Hepatocyte (in vitro differentiated cells): ENCODE measurements around the gene KIFC3. TPM values are rescaled to one million over a fixed set of nuclear protein-coding genes. Genes with fewer than 3 reads are reported as not detected.
A peak's percentile ranks its signal among the peaks of the same experiment; 100 is the strongest.
"Not testable (repeated sequence)": the region's sequence is repeated elsewhere in the genome, so short reads cannot be mapped to it uniquely, and the experiment has no call there.

Experiments
- DNase-seq: peaks from one replicate; pipeline ENCODE4 v3.0.0-alpha.2; 2016; ENCODE audit warnings: low spot score
- H2AFZ ChIP-seq: fragments of 200-600 bp; sonication (generic); 2 replicates; pipeline ENCODE4 v1.6.0; 2016; ENCODE audit warnings: antibody characterized with exemption, mild to moderate bottlenecking
- H3K27ac ChIP-seq: fragments of 200-600 bp; sonication (generic); 2 replicates; pipeline ENCODE4 v1.5.1; 2016; ENCODE audit warnings: mild to moderate bottlenecking
- H3K27me3 ChIP-seq: fragments of 200-600 bp; sonication (generic); 2 replicates; pipeline ENCODE4 v1.6.1; 2016
- H3K36me3 ChIP-seq: fragments of 200-600 bp; sonication (generic); replicated peaks from 2 replicates; pipeline ENCODE4 v1.5.1; 2016; ENCODE audit warnings: low read depth; ENCODE audit not compliant: insufficient read depth
- H3K4me1 ChIP-seq: fragments of 200-600 bp; sonication (generic); 2 replicates; pipeline ENCODE4 v1.5.1; 2016; ENCODE audit warnings: mild to moderate bottlenecking, moderate library complexity; ENCODE audit not compliant: insufficient read depth
- H3K4me2 ChIP-seq: fragments of 200-600 bp; sonication (generic); 2 replicates; pipeline ENCODE4 v1.6.0; 2016
- H3K4me3 ChIP-seq: fragments of 200-600 bp; sonication (generic); 2 replicates; pipeline ENCODE4 v1.5.1; 2016; ENCODE audit warnings: mild to moderate bottlenecking
- H3K79me2 ChIP-seq: fragments of 200-600 bp; sonication (generic); 2 replicates; pipeline ENCODE4 v1.6.0; 2017; ENCODE audit warnings: mild to moderate bottlenecking
- H3K9me2 ChIP-seq: fragments of 200-600 bp; sonication (generic); replicated peaks from 2 replicates; pipeline ENCODE4 v1.6.0; 2017; ENCODE audit warnings: mild to moderate bottlenecking; ENCODE audit not compliant: insufficient read depth
- H3K9me3 ChIP-seq: fragments of 200-600 bp; sonication (generic); 2 replicates; pipeline ENCODE4 v1.5.1; 2016; ENCODE audit warnings: low read depth, mild to moderate bottlenecking
- H4K20me1 ChIP-seq: fragments of 200-600 bp; sonication (generic); 2 replicates; pipeline ENCODE4 v1.6.0; 2016; ENCODE audit warnings: mild to moderate bottlenecking; ENCODE audit not compliant: insufficient read depth, poor library complexity, severe bottlenecking
- EZH2 ChIP-seq: fragments of 200-600 bp; sonication (generic); IDR thresholded peaks from 2 replicates; pipeline ENCODE4 v1.6.1; 2016; ENCODE audit warnings: antibody characterized with exemption, mild to moderate bottlenecking, borderline replicate concordance
- EZH2phosphoT487 ChIP-seq: fragments of 200-600 bp; sonication (generic); IDR thresholded peaks from one replicate; pipeline ENCODE4 v1.6.1; 2018; ENCODE audit warnings: antibody characterized with exemption, mild to moderate bottlenecking, low read depth, moderate library complexity; ENCODE audit not compliant: unreplicated experiment, severe bottlenecking
- WGBS: methylation state at CpG from one replicate; pipeline ENCODE4 v1.1.6; 2016; ENCODE audit warnings: low lambda C conversion rate; ENCODE audit errors: missing lambda C conversion rate; 5-methylcytosine and 5-hydroxymethylcytosine counted together
- polyA plus RNA-seq: library from polyadenylated mRNA; unstranded; fragments of >200 nt; fragmentation: Nextera tagmentation; extraction: Ambion mirVana; gene quantifications from 2 replicates; pipeline ENCODE4 v1.2.1, GENCODE V29; 2016
- total RNA-seq: library from RNA; depleted of rRNA; stranded (reverse); fragments of >200 nt; gene quantifications from 2 replicates; pipeline ENCODE4 v1.2.3, GENCODE V29; 2014
- TF ChIP-seq, protein P1 (sequence below): fragments of 200-600 bp; sonication (generic); IDR thresholded peaks from 2 replicates; pipeline ENCODE4 v1.5.1; 2016; ENCODE audit warnings: antibody characterized with exemption, mild to moderate bottlenecking; ENCODE audit not compliant: poor library complexity

The KIFC3 gene
- total and polyA plus RNA-seq, 2 experiments from 2014 or later, result 49.7 to 55.3 TPM

GRCh38 chr16:57781349-57781740, 20.9 kb downstream of the KIFC3 start:
- no peaks in the 10 kb centered on the region for H4K20me1 ChIP-seq
- no peaks in the 10 kb centered on the region for H3K36me3 ChIP-seq

DNA sequence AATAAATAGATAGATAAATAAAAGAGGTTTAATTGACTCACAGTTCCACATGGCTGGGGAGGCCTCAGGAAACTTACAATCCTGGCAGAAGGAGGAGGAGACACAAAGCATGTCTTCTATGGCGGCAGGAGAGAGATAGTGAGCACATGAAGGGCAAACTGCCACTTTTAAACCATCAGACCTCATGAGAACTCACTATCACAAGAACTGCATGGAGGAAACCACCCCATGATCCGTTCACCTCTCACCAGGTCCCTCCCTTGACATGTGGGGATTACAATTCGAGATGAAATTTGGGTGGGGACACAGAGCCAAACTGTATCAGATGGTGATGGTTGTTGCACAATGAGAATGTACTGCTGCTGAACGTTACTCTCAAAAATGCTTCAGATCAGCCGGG, 22.5 kb downstream of the KIFC3 start:
- not testable (repeated sequence) for H3K4me3 ChIP-seq, H4K20me1 ChIP-seq, H2AFZ ChIP-seq, H3K4me1 ChIP-seq, H3K27me3 ChIP-seq, H3K27ac ChIP-seq, H3K36me3 ChIP-seq, H3K9me2 ChIP-seq, H3K4me2 ChIP-seq, H3K79me2 ChIP-seq, H3K9me3 ChIP-seq, DNase-seq
- WGBS, result 91% methylated on average over 5 of the region's 5 CpGs

More at GRCh38 chr16:57781349-57781740, 20.9 kb downstream of the KIFC3 start:
- no peak overlapping the region for H2AFZ ChIP-seq
- 87% methylated on average over 1 of the region's 1 CpG for WGBS
- DNase-seq, result no peak
- no peaks in the 10 kb centered on the region for H3K4me1 ChIP-seq
- H3K9me3 ChIP-seq, result no peaks in the 10 kb centered on the region
- no peak overlapping the region for H3K4me2 ChIP-seq
- H3K27me3 ChIP-seq, result no peaks in the 10 kb centered on the region
- H3K27ac ChIP-seq, result no peak overlapping the region
- no peaks in the 10 kb centered on the region for H3K9me2 ChIP-seq
- H3K79me2 ChIP-seq, result no peaks in the 10 kb centered on the region
- H3K4me3 ChIP-seq, result no peak overlapping the region
- TF ChIP-seq, protein P1, sequence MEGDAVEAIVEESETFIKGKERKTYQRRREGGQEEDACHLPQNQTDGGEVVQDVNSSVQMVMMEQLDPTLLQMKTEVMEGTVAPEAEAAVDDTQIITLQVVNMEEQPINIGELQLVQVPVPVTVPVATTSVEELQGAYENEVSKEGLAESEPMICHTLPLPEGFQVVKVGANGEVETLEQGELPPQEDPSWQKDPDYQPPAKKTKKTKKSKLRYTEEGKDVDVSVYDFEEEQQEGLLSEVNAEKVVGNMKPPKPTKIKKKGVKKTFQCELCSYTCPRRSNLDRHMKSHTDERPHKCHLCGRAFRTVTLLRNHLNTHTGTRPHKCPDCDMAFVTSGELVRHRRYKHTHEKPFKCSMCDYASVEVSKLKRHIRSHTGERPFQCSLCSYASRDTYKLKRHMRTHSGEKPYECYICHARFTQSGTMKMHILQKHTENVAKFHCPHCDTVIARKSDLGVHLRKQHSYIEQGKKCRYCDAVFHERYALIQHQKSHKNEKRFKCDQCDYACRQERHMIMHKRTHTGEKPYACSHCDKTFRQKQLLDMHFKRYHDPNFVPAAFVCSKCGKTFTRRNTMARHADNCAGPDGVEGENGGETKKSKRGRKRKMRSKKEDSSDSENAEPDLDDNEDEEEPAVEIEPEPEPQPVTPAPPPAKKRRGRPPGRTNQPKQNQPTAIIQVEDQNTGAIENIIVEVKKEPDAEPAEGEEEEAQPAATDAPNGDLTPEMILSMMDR, result no peak
- TF ChIP-seq EZH2 (no peak), EZH2phosphoT487 (no peak)

- Histone ChIP-seq H3K27me3 (no peaks in the 10 kb centered on the region), H3K36me3 (no peaks in the 10 kb centered on the region), H3K9me2 (no peaks in the 10 kb centered on the region), H3K79me2 (no peaks in the 10 kb centered on the region), H3K4me2 (no peak overlapping the region), H4K20me1 (no peaks in the 10 kb centered on the region), H3K9me3 (no peaks in the 10 kb centered on the region), H3K27ac (no peak overlapping the region), H3K4me3 (no peak overlapping the region), H3K4me1 (no peaks in the 10 kb centered on the region), H2AFZ (no peak overlapping the region)
- WGBS, result 88% methylated on average over 5 of the region's 5 CpGs
- TF ChIP-seq EZH2 (no peak), EZH2phosphoT487 (no peak)
- TF ChIP-seq, protein P1, result no peak
- DNase-seq, result no peak
Measured at GRCh38 chr16:57778658-57779057, 23.6 kb downstream of the KIFC3 start.

DNA sequence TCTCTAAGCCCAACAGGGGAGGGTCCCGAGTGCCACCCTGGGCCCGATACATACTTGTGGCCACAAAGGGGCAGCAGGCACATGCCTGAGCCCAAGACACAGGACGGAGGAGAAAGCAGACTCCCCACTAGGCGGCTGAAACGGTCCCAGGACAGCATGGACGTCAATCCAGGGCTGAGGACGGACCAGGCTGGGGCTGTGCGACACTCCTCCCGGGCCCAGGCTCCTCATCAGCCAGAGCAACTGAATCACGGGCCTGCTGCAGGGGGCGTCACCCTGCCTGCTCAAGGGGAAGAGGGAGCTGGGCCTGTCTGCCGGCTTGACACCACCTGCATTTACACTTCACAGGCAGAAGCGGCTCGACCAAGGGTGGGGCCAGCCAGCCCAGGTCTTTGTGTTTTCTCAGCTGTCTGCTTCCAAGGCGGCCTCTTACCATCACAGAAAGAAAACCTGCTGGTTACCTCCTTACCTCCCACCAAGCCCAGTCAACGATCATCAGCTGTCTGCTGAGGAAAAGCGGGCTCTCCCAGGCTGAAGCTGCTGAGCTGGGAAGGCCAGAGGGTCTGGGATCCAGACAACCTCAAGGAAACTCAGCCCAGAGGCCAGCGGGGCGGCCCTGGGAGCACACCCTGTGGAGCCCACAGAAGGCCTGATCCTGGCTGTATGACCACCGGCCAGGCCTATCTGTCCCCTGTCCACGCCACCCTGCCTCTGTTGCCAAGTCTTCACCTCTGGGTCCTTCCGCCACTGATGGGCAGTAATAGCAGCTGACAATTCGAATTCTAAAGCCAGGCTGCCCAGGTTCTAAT, 26.4 kb downstream of the KIFC3 start:
- DNase-seq, result peak; percentile 73
- Histone ChIP-seq H3K4me2 (no peak overlapping the region), H3K27ac (no peak overlapping the region)

More for the DNA sequence above, 26.4 kb downstream of the KIFC3 start:
- H3K4me1 ChIP-seq, result no peaks in the 10 kb centered on the region
- H3K79me2 ChIP-seq, result no peaks in the 10 kb centered on the region
- TF ChIP-seq EZH2 (no peak), EZH2phosphoT487 (no peak)
- TF ChIP-seq, protein P1, result peak; percentile 50
- H3K9me3 ChIP-seq, result no peaks in the 10 kb centered on the region
- WGBS, result 45% methylated on average over 23 of the region's 23 CpGs
- no peaks in the 10 kb centered on the region for H3K36me3 ChIP-seq
- H4K20me1 ChIP-seq, result no peaks in the 10 kb centered on the region
- H2AFZ ChIP-seq, result no peak overlapping the region
- no peaks in the 10 kb centered on the region for H3K27me3 ChIP-seq
- no peak overlapping the region for H3K4me3 ChIP-seq
- H3K9me2 ChIP-seq, result no peaks in the 10 kb centered on the region
